Measurements from ENCODE around the gene KRTAP19-2. TPM values are rescaled to one million over a fixed set of nuclear protein-coding genes. Genes with fewer than 3 reads are reported as not detected.

Gene KRTAP19-2
- total RNA-seq, 2 donors from 2014 or later, result not detected

Other genes with a start within 250 kb of the KRTAP19-2 start
- gene KRTAP24-1, start 204.5 kb downstream of the KRTAP19-2 start, total RNA-seq, result not detected
- gene KRTAP25-1, start 197.9 kb downstream of the KRTAP19-2 start, total RNA-seq, result not detected
- not detected for gene KRTAP26-1, start 167.1 kb downstream of the KRTAP19-2 start, total RNA-seq
- gene KRTAP27-1, start 149.7 kb downstream of the KRTAP19-2 start, total RNA-seq, result not detected
- not detected for gene KRTAP23-1, start 138.8 kb downstream of the KRTAP19-2 start, total RNA-seq
- not detected for gene KRTAP13-2, start 115.2 kb downstream of the KRTAP19-2 start, total RNA-seq
- gene KRTAP13-1, start 91.4 kb downstream of the KRTAP19-2 start, total RNA-seq, result not detected
- gene KRTAP13-3, start 61.5 kb downstream of the KRTAP19-2 start, total RNA-seq, result not detected
- not detected for gene KRTAP13-4, start 57.2 kb downstream of the KRTAP19-2 start, total RNA-seq
- not detected for gene KRTAP15-1, start 47.2 kb downstream of the KRTAP19-2 start, total RNA-seq
- gene KRTAP19-1, start 7.1 kb downstream of the KRTAP19-2 start, total RNA-seq, result not detected
- gene KRTAP19-3, start 4.6 kb upstream of the KRTAP19-2 start, total RNA-seq, result not detected
- not detected for gene KRTAP19-4, start 9.7 kb upstream of the KRTAP19-2 start, total RNA-seq
- not detected for gene KRTAP19-5, start 14.7 kb upstream of the KRTAP19-2 start, total RNA-seq
- not detected for gene KRTAP19-6, start 54.4 kb upstream of the KRTAP19-2 start, total RNA-seq
- gene KRTAP19-7, start 73.9 kb upstream of the KRTAP19-2 start, total RNA-seq, result not detected
- gene KRTAP22-2, start 103.0 kb upstream of the KRTAP19-2 start, total RNA-seq, result not detected
- gene KRTAP6-3, start 105.0 kb upstream of the KRTAP19-2 start, total RNA-seq, result not detected
- not detected for gene KRTAP6-2, start 111.5 kb upstream of the KRTAP19-2 start, total RNA-seq
- gene KRTAP22-1, start 113.7 kb upstream of the KRTAP19-2 start, total RNA-seq, result not detected
- gene KRTAP6-1, start 126.5 kb upstream of the KRTAP19-2 start, total RNA-seq, result not detected
- not detected for gene KRTAP20-1, start 129.0 kb upstream of the KRTAP19-2 start, total RNA-seq
- not detected for gene KRTAP20-4, start 133.2 kb upstream of the KRTAP19-2 start, total RNA-seq
- gene KRTAP20-2, start 147.8 kb upstream of the KRTAP19-2 start, total RNA-seq, result not detected
- not detected for gene KRTAP20-3, start 155.4 kb upstream of the KRTAP19-2 start, total RNA-seq
- not detected for gene KRTAP21-3, start 231.3 kb upstream of the KRTAP19-2 start, total RNA-seq

All from left cardiac atrium (tissue), 2 donors.